ENCODE measurements around the gene NME5. TPM values are rescaled to one million over a fixed set of nuclear protein-coding genes. Genes with fewer than 3 reads are reported as not detected.

NME5 gene
- total and polyA plus RNA-seq, 2 of the 4 experiments (the other 2 are of a cell fraction): 0.17 to 0.18 TPM

DNA sequence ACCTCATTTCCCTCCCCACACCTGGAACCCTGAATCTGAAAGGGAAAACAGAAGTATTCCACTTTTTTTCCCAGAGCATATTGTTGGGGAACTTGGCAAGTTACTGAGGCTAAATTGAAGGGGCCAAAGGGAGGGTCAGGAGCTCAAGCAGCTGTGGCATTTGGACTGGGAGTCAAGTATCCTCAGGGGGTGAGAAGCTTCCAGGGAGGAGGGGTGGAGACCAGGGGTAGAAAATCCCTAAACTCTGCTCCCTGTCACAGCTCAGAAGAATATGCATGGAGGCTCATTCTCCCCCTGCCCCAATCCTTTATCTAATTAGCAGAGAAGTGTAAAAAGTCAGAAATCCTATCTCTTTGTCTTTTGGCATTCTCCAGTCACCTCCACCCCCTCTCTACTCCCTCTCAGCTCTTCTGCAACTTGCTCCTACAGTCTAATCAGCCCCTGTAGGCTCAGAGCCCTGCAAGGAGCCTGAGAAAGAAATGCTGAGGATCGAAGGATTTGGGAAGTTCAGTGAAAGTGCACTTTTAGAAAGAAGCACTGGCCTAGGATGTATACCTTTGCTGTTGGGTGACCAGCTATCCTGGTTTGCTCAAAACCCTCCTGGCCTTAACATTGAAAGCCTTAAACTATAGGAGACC lies 61.1 kb downstream of the NME5 start:
- DNase-seq (no peak), ATAC-seq (ENCODE audit: low read depth) (no peak)
- Histone ChIP-seq H3K27ac (ENCODE audit: insufficient read depth, low read length) (no peak overlapping the region), H3K56ac (ENCODE audit: extremely low read depth, insufficient read depth, low read length) (no peak overlapping the region), H3K79me1 (ENCODE audit: low read depth in 1 of 2, low read length in 2 of 2) (no peaks in the 10 kb centered on the region), H4K8ac (ENCODE audit: low read depth in 2 of 2, low read length in 2 of 2) (no peak overlapping the region), H4K20me1 (ENCODE audit: insufficient read depth, low read length) (no peaks in the 10 kb centered on the region), H3K14ac (replicated peaks; ENCODE audit: low read depth, low read length) (no peak overlapping the region), H3K4me2 (ENCODE audit: low read depth, low read length) (no peak overlapping the region), H2AFZ (replicated peaks; ENCODE audit: low read length, poor library complexity) (no peak overlapping the region), H2BK120ac (ENCODE audit: low read depth, low read length) (no peak overlapping the region), H3K9me3 (ENCODE audit: control insufficient read depth, insufficient read depth, low read length) (no peaks in the 10 kb centered on the region), H4K91ac (ENCODE audit: insufficient read depth, low read depth, low read length) (no peak overlapping the region), H3K4me1 (ENCODE audit: control insufficient read depth, insufficient read depth, low read length) (no peaks in the 10 kb centered on the region), H2AK9ac (replicated peaks; ENCODE audit: low read depth, low read length, poor library complexity) (no peak overlapping the region), H3K23ac (ENCODE audit: low read depth, low read length) (no peak overlapping the region), H2BK20ac (ENCODE audit: low read depth, low read length) (no peak overlapping the region), H4K5ac (ENCODE audit: low read depth, low read length) (no peak overlapping the region), H3K9me1 (ENCODE audit: insufficient read depth, low read length) (no peaks in the 10 kb centered on the region), H3K4me3 (ENCODE audit: insufficient read depth, low read depth, low read length) (no peak overlapping the region), H3K27me3 (ENCODE audit: control insufficient read depth, insufficient read depth, low read length) (no peaks in the 10 kb centered on the region), H2BK5ac (ENCODE audit: low read depth, low read length, poor library complexity, severe bottlenecking) (no peak overlapping the region), H3K9ac (ENCODE audit: low read depth, low read length) (no peak overlapping the region), H2BK15ac (ENCODE audit: low read depth, low read length) (no peak overlapping the region), H3K36me3 (ENCODE audit: control insufficient read depth, insufficient read depth, low read length) (no peaks in the 10 kb centered on the region), H3K18ac (ENCODE audit: low read depth, low read length) (no peak overlapping the region), H2AK5ac (ENCODE audit: low read depth, low read length) (no peak overlapping the region), H3K4ac (ENCODE audit: low read depth, low read length) (no peak overlapping the region)
- intact Hi-C loops (cut with micrococcal nuclease): loop anchor here (5.0 kb wide), 1 partner anchor 451 kb away; no protein-coding TSS in a partner anchor
- ChIA-PET POLR2A (ENCODE audit: unreplicated experiment) (no interaction called here), CTCF (interaction anchor here (0.6 to 1.7 kb wide), 5 partner anchors 20 to 55 kb away, joined by 3 to 11 read pairs (median 3); no protein-coding TSS in a partner anchor)
- WGBS, 2 experiments (ENCODE audit: extremely low coverage in 2 of 2, insufficient read length in 1 of 2): no CpG with 5 or more reads among the region's 1 CpG
- no TSS peak for BruUV-seq (replicated peaks)
- dilution Hi-C loops (cut with HindIII; ENCODE audit: low sequenced_read_pairs, unreplicated experiment): no loop called here
- TF ChIP-seq, protein P1, sequence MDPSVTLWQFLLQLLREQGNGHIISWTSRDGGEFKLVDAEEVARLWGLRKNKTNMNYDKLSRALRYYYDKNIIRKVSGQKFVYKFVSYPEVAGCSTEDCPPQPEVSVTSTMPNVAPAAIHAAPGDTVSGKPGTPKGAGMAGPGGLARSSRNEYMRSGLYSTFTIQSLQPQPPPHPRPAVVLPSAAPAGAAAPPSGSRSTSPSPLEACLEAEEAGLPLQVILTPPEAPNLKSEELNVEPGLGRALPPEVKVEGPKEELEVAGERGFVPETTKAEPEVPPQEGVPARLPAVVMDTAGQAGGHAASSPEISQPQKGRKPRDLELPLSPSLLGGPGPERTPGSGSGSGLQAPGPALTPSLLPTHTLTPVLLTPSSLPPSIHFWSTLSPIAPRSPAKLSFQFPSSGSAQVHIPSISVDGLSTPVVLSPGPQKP (IDR thresholded peaks at IDR 0.05; ENCODE audit: borderline replicate concordance, low read depth, low read length): no peak
- TF ChIP-seq FOS (IDR thresholded peaks at IDR 0.05; ENCODE audit: low read depth, low read length): no peak
- no peak for TF ChIP-seq CHD1 (IDR thresholded peaks at IDR 0.05; ENCODE audit: low read depth, low read length)
- in situ Hi-C loops (cut with MboI; ENCODE audit: low sequenced_read_pairs): loop anchor here (5.0 kb wide), 1 partner anchor 54 kb away; no protein-coding TSS in a partner anchor
